ENCODE data around the gene FAM186B.

DNA sequence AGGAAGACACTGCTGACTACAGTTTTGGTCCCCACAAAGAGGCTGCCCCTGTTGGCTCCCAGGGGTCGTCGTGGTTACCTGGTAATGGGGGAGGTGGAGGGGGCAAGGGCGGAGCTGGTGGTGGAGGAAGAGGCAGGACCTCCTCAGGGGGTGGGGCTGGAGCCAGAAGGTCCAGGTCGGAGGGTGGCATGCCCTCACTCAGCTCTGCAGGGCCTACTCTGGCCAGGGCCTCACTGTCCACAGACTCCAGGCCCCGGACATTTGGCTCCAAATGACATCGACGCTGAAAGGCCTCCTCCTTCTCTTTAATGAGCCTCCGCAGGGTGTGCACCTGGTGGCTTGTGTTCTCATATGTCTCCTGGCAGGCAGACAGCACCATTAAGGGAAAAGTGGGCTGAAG lies 46.4 kb upstream of the FAM186B start:
- TF ChIP-seq BHLHE40 (IDR thresholded peaks at IDR 0.05; ENCODE audit: borderline replicate concordance) (no peak), SUZ12 (IDR thresholded peaks at IDR 0.05) (no peak), FOXM1 (IDR thresholded peaks at IDR 0.05; ENCODE audit: borderline replicate concordance) (no peak), SP1 (IDR thresholded peaks at IDR 0.05) (no peak), NFRKB (IDR thresholded peaks at IDR 0.05) (no peak)
